Left kidney (tissue), 1 donor: ENCODE results near the gene UAP1. TPM values are rescaled to one million over a fixed set of nuclear protein-coding genes. Genes with fewer than 3 reads are reported as not detected.

Experiments used
- polyA plus RNA-seq: library from polyadenylated mRNA; unstranded; fragments of 120-200 nt; gene quantifications from one replicate; pipeline ENCODE4 v1.2.1, GENCODE V29; 2013; ENCODE audit not compliant: insufficient read length

Gene UAP1
- polyA plus RNA-seq, 1 donor = 40.2 TPM

Other genes with a start within 250 kb of the UAP1 start
- gene SPATA46, start 184.9 kb upstream of the UAP1 start, polyA plus RNA-seq = 2.2 TPM
- gene C1orf226, start 180.0 kb upstream of the UAP1 start, polyA plus RNA-seq = 16.9 TPM
- 0.13 TPM for gene SH2D1B, start 149.6 kb upstream of the UAP1 start, polyA plus RNA-seq
- gene UHMK1, start 63.9 kb upstream of the UAP1 start, polyA plus RNA-seq = 44.0 TPM
- 22.2 TPM for gene DDR2, start 70.7 kb downstream of the UAP1 start, polyA plus RNA-seq
- 33.9 TPM for gene HSD17B7, start 229.0 kb downstream of the UAP1 start, polyA plus RNA-seq